Activated B cell treated with CpG ODN at 0.5 μM for 24 hours (primary cell): ENCODE measurements around the gene WDR1. TPM values are rescaled to one million over a fixed set of nuclear protein-coding genes. Genes with fewer than 3 reads are reported as not detected.

Experiments used
- ATAC-seq: fragments of 200-7000 bp; cut with Tn5 transposase; one replicate; pipeline ENCODE4 v1.10.0; 2021; ENCODE audit warnings: low read depth, mild to moderate bottlenecking, moderate library complexity
- CTCF ChIA-PET: fragments of 350-600 bp; sonication (Branson Sonifier 250); formaldehyde crosslinking; loops from one replicate; lab custom pipeline; 2021; ENCODE audit warnings: antibody characterized with exemption; lab: Charles Lee
- POLR2A ChIA-PET: fragments of 350-600 bp; sonication (Branson Sonifier 250); formaldehyde crosslinking; loops from one replicate; lab custom pipeline; 2021; ENCODE audit warnings: antibody characterized with exemption; lab: Charles Lee
- DNase-seq: peaks from one replicate; pipeline ENCODE4 v3.0.0; 2022
- H3K27ac Mint-ChIP-seq: one replicate; pipeline ENCODE4 v1.8.0; 2020; ENCODE audit warnings: mixed read lengths
- H3K27me3 Mint-ChIP-seq: one replicate; pipeline ENCODE4 v1.8.0; 2021; ENCODE audit warnings: mixed read lengths
- H3K36me3 Mint-ChIP-seq: one replicate; pipeline ENCODE4 v1.8.0; 2021; ENCODE audit warnings: low read depth, mixed read lengths
- H3K4me1 Mint-ChIP-seq: one replicate; pipeline ENCODE4 v1.8.0; 2021; ENCODE audit warnings: mixed read lengths
- H3K4me3 Mint-ChIP-seq: one replicate; pipeline ENCODE4 v1.8.0; 2020; ENCODE audit warnings: mild to moderate bottlenecking, mixed read lengths
- H3K9me3 Mint-ChIP-seq: one replicate; pipeline ENCODE4 v1.8.0; 2020; ENCODE audit warnings: mixed read lengths
- intact Hi-C: fragments of 100-400 bp; cut with micrococcal nuclease; formaldehyde crosslinking; loops from one replicate; pipeline ENCODE4 v1.15.1; 2024
- total RNA-seq: library from RNA; stranded (reverse); gene quantifications from 2 replicates; pipeline ENCODE4 v1.2.3, GENCODE V29; 2022
- TF ChIP-seq, protein P1 (sequence below): fragments of 200-600 bp; IDR thresholded peaks from one replicate; pipeline ENCODE4 v1.8.0; 2022; ENCODE audit warnings: antibody characterized with exemption, mild to moderate bottlenecking

Gene WDR1
- total RNA-seq, 1 donor from 2014 or later = 337 TPM

DNA sequence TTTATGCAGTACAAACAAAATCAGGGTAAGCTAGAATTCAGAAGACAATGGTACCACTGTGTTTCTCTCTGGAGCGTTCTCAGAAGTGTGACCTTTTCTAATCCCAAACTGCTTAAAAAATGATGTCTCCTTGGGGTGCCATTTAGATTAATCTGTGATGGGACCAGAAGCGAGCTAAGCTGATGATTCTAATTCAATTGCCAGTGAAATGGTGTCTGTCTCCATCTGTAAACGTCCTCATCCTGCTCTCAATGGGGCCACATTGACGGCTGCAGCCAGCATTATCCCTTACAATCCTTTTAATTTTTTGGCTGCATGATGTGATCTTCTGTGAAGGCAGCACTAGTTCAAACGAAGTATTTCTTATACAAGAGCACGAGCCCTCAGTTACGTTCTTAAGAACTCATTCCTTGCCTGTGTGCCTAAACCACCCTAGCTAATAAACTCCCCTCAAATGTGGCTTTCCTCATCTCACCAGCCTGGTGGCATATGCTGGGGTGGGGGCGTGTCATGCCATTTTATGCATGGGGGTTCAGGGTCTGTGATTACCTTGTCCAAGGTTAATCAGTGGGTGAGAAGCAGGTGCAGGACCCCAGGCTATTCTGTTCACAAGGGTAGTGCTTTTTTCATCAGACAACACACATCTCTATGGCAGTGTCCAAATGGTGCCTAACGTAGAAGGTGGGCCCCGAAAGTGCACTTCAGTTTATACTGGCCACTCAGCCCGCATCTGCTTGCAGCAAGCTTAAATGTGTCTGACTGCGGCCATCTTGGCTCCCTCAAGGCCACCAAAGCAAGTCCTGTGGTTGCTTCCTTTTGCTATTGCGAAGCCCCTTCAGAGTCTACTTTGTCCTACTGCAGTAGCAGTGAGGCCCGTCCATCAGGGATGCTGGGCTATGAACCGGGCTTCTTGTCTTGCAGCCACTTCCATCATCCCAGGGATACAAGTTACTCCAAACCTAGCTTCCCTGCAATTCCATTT is 49.6 kb downstream of the WDR1 start:
- Mint-ChIP-seq H3K36me3 (peaks cover 63% of the 10 kb centered on the region), H3K9me3 (no peaks in the 10 kb centered on the region), H3K27me3 (no peaks in the 10 kb centered on the region), H3K4me1 (no peaks in the 10 kb centered on the region), H3K27ac (no peak overlapping the region), H3K4me3 (no peak overlapping the region)
- TF ChIP-seq, protein P1, sequence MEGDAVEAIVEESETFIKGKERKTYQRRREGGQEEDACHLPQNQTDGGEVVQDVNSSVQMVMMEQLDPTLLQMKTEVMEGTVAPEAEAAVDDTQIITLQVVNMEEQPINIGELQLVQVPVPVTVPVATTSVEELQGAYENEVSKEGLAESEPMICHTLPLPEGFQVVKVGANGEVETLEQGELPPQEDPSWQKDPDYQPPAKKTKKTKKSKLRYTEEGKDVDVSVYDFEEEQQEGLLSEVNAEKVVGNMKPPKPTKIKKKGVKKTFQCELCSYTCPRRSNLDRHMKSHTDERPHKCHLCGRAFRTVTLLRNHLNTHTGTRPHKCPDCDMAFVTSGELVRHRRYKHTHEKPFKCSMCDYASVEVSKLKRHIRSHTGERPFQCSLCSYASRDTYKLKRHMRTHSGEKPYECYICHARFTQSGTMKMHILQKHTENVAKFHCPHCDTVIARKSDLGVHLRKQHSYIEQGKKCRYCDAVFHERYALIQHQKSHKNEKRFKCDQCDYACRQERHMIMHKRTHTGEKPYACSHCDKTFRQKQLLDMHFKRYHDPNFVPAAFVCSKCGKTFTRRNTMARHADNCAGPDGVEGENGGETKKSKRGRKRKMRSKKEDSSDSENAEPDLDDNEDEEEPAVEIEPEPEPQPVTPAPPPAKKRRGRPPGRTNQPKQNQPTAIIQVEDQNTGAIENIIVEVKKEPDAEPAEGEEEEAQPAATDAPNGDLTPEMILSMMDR = no peak
- intact Hi-C loops = no loop called here
- ChIA-PET CTCF (no interaction called here), POLR2A (interaction anchor here (0.6 kb wide), 1 partner anchor 781 kb away, joined by 3 read pairs; no protein-coding TSS in a partner anchor)
- no peak for ATAC-seq
- no peak for DNase-seq

DNA sequence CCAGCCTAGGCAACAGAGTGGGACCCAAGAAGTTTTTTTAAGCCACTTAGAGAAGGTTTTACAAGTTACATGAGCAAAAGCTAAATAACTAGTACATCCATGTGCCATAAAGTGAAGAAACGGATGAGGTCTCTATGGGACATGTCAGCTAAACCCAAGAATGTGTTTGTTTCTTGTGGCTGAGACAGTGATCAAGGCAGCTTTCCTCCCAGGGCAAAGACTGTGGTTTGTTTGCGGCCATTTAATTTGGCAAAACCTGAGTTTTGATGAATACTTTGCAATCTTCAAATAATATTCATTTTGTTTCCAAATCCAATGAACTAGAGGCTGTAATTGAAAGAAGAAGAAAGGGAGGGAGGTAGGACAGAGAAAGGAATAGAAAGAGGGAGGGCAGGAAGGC is 50.4 kb downstream of the WDR1 start:
- no peak for ATAC-seq
- TF ChIP-seq, protein P1 = no peak
- peaks cover 70% of the 10 kb centered on the region for H3K36me3 Mint-ChIP-seq
- no peak for DNase-seq
- H3K27ac Mint-ChIP-seq = no peak overlapping the region
- no peaks in the 10 kb centered on the region for H3K9me3 Mint-ChIP-seq
- POLR2A ChIA-PET = no interaction called here
- CTCF ChIA-PET = no interaction called here
- H3K27me3 Mint-ChIP-seq = no peaks in the 10 kb centered on the region
- H3K4me1 Mint-ChIP-seq = no peaks in the 10 kb centered on the region
- intact Hi-C loops = no loop called here
- no peak overlapping the region for H3K4me3 Mint-ChIP-seq

DNA sequence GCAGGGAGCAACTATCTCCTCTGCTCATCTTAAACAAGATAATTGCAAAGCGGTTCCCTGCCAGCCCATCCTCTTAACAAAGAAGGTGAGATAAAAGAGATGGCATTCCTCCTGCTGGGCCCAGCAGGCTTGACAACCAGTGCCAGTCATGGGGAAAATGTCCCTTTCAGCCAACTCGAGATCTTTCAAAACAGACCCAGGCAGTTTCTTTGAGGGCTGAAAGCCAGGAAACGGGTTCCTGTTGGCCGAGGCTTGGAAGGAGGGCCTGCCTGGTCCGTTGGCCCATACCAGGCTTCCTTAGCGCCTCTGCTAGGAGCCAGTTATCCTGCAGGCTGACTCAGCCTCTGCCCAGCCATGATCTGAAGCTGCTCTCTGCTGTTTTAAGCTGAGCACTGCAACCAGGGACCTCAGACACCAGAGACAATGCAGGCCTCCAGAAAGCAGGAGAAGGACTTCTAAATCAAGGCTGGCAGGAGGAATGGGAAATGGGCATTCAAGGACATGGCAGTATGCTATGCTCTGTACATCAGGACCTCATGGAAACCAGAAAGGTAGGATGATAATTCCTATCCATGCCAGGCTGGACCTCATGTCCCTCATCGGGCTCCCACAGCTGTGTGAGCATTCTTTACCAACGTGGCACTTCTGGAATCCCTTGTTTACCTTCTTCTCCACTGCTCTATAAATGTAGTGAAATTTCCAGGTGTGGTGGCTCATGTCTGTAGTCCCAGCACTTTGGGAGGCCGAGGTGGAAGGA is 52.9 kb downstream of the WDR1 start:
- no peak overlapping the region for H3K27ac Mint-ChIP-seq
- no peaks in the 10 kb centered on the region for H3K4me1 Mint-ChIP-seq
- no peaks in the 10 kb centered on the region for H3K9me3 Mint-ChIP-seq
- H3K4me3 Mint-ChIP-seq = no peak overlapping the region
- POLR2A ChIA-PET = no interaction called here
- H3K27me3 Mint-ChIP-seq = no peaks in the 10 kb centered on the region
- no peak for DNase-seq
- CTCF ChIA-PET = interaction anchor here (0.5 kb wide), 1 partner anchor 42 kb away, joined by 3 read pairs; the partner anchor contains the start of gene SLC2A9
- H3K36me3 Mint-ChIP-seq = peaks cover 60% of the 10 kb centered on the region
- TF ChIP-seq, protein P1 = no peak
- ATAC-seq = no peak
- intact Hi-C loops = no loop called here

DNA sequence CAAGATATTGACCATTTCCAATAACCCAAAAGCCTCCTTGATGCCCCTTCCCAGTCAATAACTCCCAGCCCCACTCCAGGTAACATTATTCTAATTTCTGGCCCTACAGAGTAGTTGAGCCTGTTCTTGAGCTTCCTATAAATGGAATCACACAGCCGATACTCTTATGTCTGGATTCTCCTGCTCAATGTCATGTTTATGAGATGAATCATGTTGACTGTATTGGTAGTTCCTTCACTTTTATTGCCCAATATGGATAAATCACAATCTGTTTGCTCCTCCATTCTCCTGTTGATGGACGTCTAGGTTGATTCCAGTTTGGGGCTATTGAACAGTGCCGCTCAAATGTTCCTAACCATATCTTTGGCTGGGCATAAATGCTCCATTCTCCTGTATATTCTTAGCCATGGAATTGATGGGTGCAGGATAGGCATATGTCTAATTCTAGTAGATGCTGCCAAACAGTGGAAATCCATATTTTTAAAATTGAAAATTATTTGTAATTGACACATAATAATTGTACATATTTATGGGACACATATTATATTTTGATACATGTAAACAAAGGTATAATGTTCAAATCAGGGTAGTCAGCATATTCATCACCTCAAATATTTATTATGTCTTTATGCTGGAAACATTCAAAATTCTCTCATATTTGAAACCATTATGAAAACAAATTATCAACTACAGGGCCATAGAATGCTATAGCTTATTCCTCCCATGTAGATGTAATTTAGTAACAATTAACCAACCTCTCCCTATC is 54.8 kb downstream of the WDR1 start:
- intact Hi-C loops = no loop called here
- no peak for ATAC-seq
- Mint-ChIP-seq H3K4me3 (no peak overlapping the region), H3K9me3 (peaks cover 2% of the 10 kb centered on the region), H3K27ac (no peak overlapping the region), H3K4me1 (no peaks in the 10 kb centered on the region), H3K27me3 (no peaks in the 10 kb centered on the region), H3K36me3 (peaks cover 47% of the 10 kb centered on the region)
- TF ChIP-seq, protein P1 = no peak
- ChIA-PET POLR2A (no interaction called here), CTCF (no interaction called here)
- DNase-seq = no peak
